A549 (cell line): ENCODE data around the gene PTPRN2. TPM values are rescaled to one million over a fixed set of nuclear protein-coding genes. Genes with fewer than 3 reads are reported as not detected.

ENCODE experiments used
- ATAC-seq, 2 experiments: fragments of 200-7000 bp in 1 of 2; fragments of >200 bp in 1 of 2; cut with Nextera tagmentation in 1 of 2; cut with Tn5 transposase in 1 of 2; 3 replicates each; pipeline versions ENCODE4 v1.8.0 to v1.9.1; 2018 to 2020; ENCODE audit warnings: mild to moderate bottlenecking in 1 of 2, moderate library complexity in 1 of 2
- CTCF ChIA-PET: fragments of 300-600 bp; sonication (Branson Sonifier 250); formaldehyde crosslinking; extraction: SDS; loops from one replicate; lab custom pipeline; 2021; ENCODE audit warnings: antibody characterized with exemption, inconsistent platforms; lab: Yijun Ruan, JAX
- POLR2A ChIA-PET: fragments of 350-600 bp; formaldehyde crosslinking; extraction: SDS; loops from one replicate; lab custom pipeline; 2021; ENCODE audit warnings: antibody characterized with exemption, inconsistent platforms; lab: Yijun Ruan, JAX
- DNase-seq, 2 experiments: peaks; one replicate each; pipeline versions ENCODE4 v3.0.0 to v3.0.0-alpha.2; 2011 to 2016; ENCODE audit warnings: low read depth in 1 of 2, low spot score in 1 of 2
- FAIRE-seq: peaks from 2 replicates; lab custom pipeline; 2011; peaks lifted over from hg19 to GRCh38; lab: Jason Lieb, UNC
- H3K27ac ChIP-seq, 2 experiments: fragments of >200 bp; sonication (Bioruptor Twin); formaldehyde crosslinking; 3 replicates each; pipeline ENCODE4 v1.5.1; 2016 to 2017
- H3K4me1 ChIP-seq: fragments of >200 bp; sonication (Bioruptor Twin); formaldehyde crosslinking; 3 replicates; pipeline ENCODE4 v1.6.1; 2016
- H3K4me2 ChIP-seq: fragments of >200 bp; sonication (Bioruptor Twin); formaldehyde crosslinking; 3 replicates; pipeline ENCODE4 v1.6.1; 2016
- H3K4me3 ChIP-seq: fragments of >200 bp; sonication (Bioruptor Twin); formaldehyde crosslinking; 3 replicates; pipeline ENCODE4 v1.5.1; 2016
- H3K9me3 ChIP-seq: fragments of >200 bp; sonication (Bioruptor Twin); formaldehyde crosslinking; 3 replicates; pipeline ENCODE4 v1.6.1; 2016
- ATOH8 ChIP-seq: fragments of 250-450 bp; sonication (Bioruptor Pico); IDR thresholded peaks from 2 replicates; pipeline ENCODE4 v1.5.0; 2020; ENCODE audit warnings: low read depth, mild to moderate bottlenecking, moderate library complexity
- BHLHE40 ChIP-seq: IDR thresholded peaks from 2 replicates; pipeline ENCODE4 v1.6.1; 2012; ENCODE audit warnings: low read depth, low read length, inconsistent platforms
- CTCF ChIP-seq: fragments of >200 bp; sonication (Bioruptor Twin); formaldehyde crosslinking; IDR thresholded peaks from 3 replicates; pipeline ENCODE4 v1.5.1; 2016
- EP300 ChIP-seq, 2 experiments: fragments of >200 bp; sonication (Bioruptor Twin); formaldehyde crosslinking; IDR thresholded peaks; 2 replicates in 1 of 2; 3 replicates in 1 of 2; pipeline ENCODE4 v1.6.1; 2016 to 2017
- FOSB ChIP-seq: fragments of 250-450 bp; sonication (Bioruptor Pico); IDR thresholded peaks from 2 replicates; pipeline ENCODE4 v1.5.0; 2020; ENCODE audit warnings: mild to moderate bottlenecking, moderate library complexity
- FOSL2 ChIP-seq, 2 experiments: fragments of 450-650 bp in 1 of 2; fragments of >200 bp in 1 of 2; sonication (Bioruptor Twin) in 1 of 2; formaldehyde crosslinking; IDR thresholded peaks; 2 replicates each; pipeline versions ENCODE4 v1.5.0 to v1.6.1; 2016 to 2020; ENCODE audit warnings: mild to moderate bottlenecking in 1 of 2, moderate library complexity in 1 of 2
- HES2 ChIP-seq: fragments of >200 bp; sonication (Bioruptor Twin); formaldehyde crosslinking; IDR thresholded peaks from 2 replicates; pipeline ENCODE4 v1.6.1; 2016
- HMGXB4 ChIP-seq: fragments of 250-450 bp; sonication (Bioruptor Pico); IDR thresholded peaks from 2 replicates; pipeline ENCODE4 v1.5.0; 2021; ENCODE audit warnings: mild to moderate bottlenecking, moderate library complexity, borderline replicate concordance
- KDM5A ChIP-seq: fragments of 200-600 bp; sonication (generic); IDR thresholded peaks from 2 replicates; pipeline ENCODE4 v1.6.1; 2016; ENCODE audit warnings: antibody characterized with exemption, mild to moderate bottlenecking
- MAFK ChIP-seq: fragments of 450-650 bp; IDR thresholded peaks from 2 replicates; pipeline ENCODE4 v1.6.1; 2014; ENCODE audit not compliant: partially characterized antibody
- MAZ ChIP-seq: fragments of 150-350 bp; IDR thresholded peaks from 2 replicates; pipeline ENCODE4 v1.6.1; 2014; ENCODE audit warnings: antibody characterized with exemption, low read depth, low read length, borderline replicate concordance
- PBX3 ChIP-seq: IDR thresholded peaks from 2 replicates; pipeline ENCODE4 v1.6.1; 2012
- RARB ChIP-seq: fragments of 250-450 bp; sonication (Bioruptor Pico); IDR thresholded peaks from 2 replicates; pipeline ENCODE4 v1.8.0; 2021; ENCODE audit warnings: mild to moderate bottlenecking, moderate library complexity
- RCOR1 ChIP-seq: fragments of 150-350 bp; IDR thresholded peaks from 2 replicates; pipeline ENCODE4 v1.6.1; 2014; ENCODE audit warnings: antibody characterized with exemption, low read length, low read depth
- RNF2 ChIP-seq: fragments of 200-600 bp; sonication (generic); IDR thresholded peaks from 2 replicates; pipeline ENCODE4 v1.6.1; 2016; ENCODE audit warnings: low read depth, mild to moderate bottlenecking, antibody characterized with exemption, moderate library complexity, borderline replicate concordance
- SMC3 ChIP-seq: fragments of >200 bp; sonication (Bioruptor Twin); formaldehyde crosslinking; IDR thresholded peaks from 3 replicates; pipeline ENCODE4 v1.6.1; 2018; ENCODE audit warnings: inconsistent platforms
- SREBF2 ChIP-seq: fragments of 450-650 bp; IDR thresholded peaks from 2 replicates; pipeline ENCODE4 v1.6.1; 2014; ENCODE audit warnings: mild to moderate bottlenecking, moderate library complexity
- ZSCAN20 ChIP-seq: fragments of 250-450 bp; sonication (Bioruptor Pico); IDR thresholded peaks from 2 replicates; pipeline ENCODE4 v1.8.0; 2022; ENCODE audit warnings: mild to moderate bottlenecking, moderate library complexity
- WGBS: methylation state at CpG from one replicate; pipeline ENCODE4 v1.1.6; 2017; ENCODE audit errors: missing lambda C conversion rate; 5-methylcytosine and 5-hydroxymethylcytosine counted together
- polyA plus RNA-seq, 4 experiments: library from polyadenylated mRNA; depleted of rRNA in 3 of 4; stranded (reverse); fragments of >200 nt; fragmentation: RNase III in 1 of 4; extraction: RNeasy Plus Mini Kit Qiagen cat#74134 plus additional on column Dnase treatment in 1 of 4; gene quantifications; 2 replicates in 3 of 4; 3 replicates in 1 of 4; pipeline ENCODE4 v1.2.3, GENCODE V29; 2011 to 2017

Gene PTPRN2
- polyA plus RNA-seq, 2 of the 4 experiments (the other 2 are of a cell fraction), result 0.41 to 1.2 TPM

- peak in 1 of 2 experiments; percentile 12 for DNase-seq
- Histone ChIP-seq H3K4me2 (0 out of 3 replicates have a peak overlapping the region, but pooled peaks have one; percentile 23), H3K27ac (no peak overlapping the region), H3K4me3 (no peak overlapping the region), H3K9me3 (no peaks in the 10 kb centered on the region), H3K4me1 (no peaks in the 10 kb centered on the region)
- WGBS, result 39% methylated on average over 16 of the region's 32 CpGs
- FAIRE-seq, result no peak
- TF ChIP-seq RNF2 (no peak), ZSCAN20 (CRISPR knock-in tag) (no peak), FOSL2 (IDR thresholded peaks at IDR 0.05) (no peak), FOSL2 (CRISPR knock-in tag; IDR thresholded peaks at IDR 0.05) (no peak), RCOR1 (no peak), BHLHE40 (no peak), MAFK (no peak), HES2 (no peak), EP300 (IDR thresholded peaks at IDR 0.05) (no peak), HMGXB4 (no peak), SREBF2 (no peak), CTCF (no peak), MAZ (no peak), RARB (CRISPR knock-in tag) (no peak), ATOH8 (CRISPR knock-in tag) (no peak), KDM5A (no peak)
- ChIA-PET CTCF (interaction anchor here (1.5 kb wide), 1 partner anchor 78 kb away, joined by 3 read pairs; no protein-coding TSS in a partner anchor), POLR2A (no interaction called here)
- peak; percentile 21 to 48; a peak in 3 of 6 replicates for ATAC-seq
These were observed 603.9 kb downstream of the PTPRN2 start for GRCh38 chr7:157983502-157984422.

- Histone ChIP-seq H3K4me2 (no peak overlapping the region), H3K4me3 (no peak overlapping the region), H3K4me1 (no peaks in the 10 kb centered on the region), H3K9me3 (no peaks in the 10 kb centered on the region; the same call in 2 of the 3 replicates), H3K27ac (no peak overlapping the region)
- 27% methylated on average over 3 of the region's 5 CpGs for WGBS
- no peak for FAIRE-seq
- TF ChIP-seq PBX3, result no peak
- TF ChIP-seq FOSB (CRISPR knock-in tag), result no peak
- no peak for TF ChIP-seq ZSCAN20 (CRISPR knock-in tag)
- no peak for TF ChIP-seq SMC3
- ChIA-PET POLR2A (no interaction called here), CTCF (no interaction called here)
- no peak for ATAC-seq
- DNase-seq, result no peak
These were observed 605.8 kb downstream of the PTPRN2 start for GRCh38 chr7:157981778-157982177.
